Uterus (tissue), 4 donors: ENCODE results near the gene IER5. TPM values are rescaled to one million over a fixed set of nuclear protein-coding genes. Genes with fewer than 3 reads are reported as not detected.

ENCODE experiments used
- DNase-seq, 2 donors: peaks; one replicate each; pipeline ENCODE4 v3.0.0-alpha.2; 2019 to 2020
- H3K27ac ChIP-seq, 2 donors: fragments of 200-600 bp; sonication (generic); 1 replicate in 1 of 2; 2 replicates in 1 of 2; pipeline ENCODE4 v1.5.1; 2016 to 2018
- H3K27me3 ChIP-seq, 2 donors: fragments of 200-600 bp; sonication (generic); one replicate each; pipeline ENCODE4 v1.5.1; 2018 to 2019; ENCODE audit warnings: control low read depth in 1 of 2
- H3K36me3 ChIP-seq, 2 donors: fragments of 200-600 bp; sonication (generic); one replicate each; pipeline ENCODE4 v1.5.1; 2019; ENCODE audit warnings: control low read depth in 1 of 2
- H3K4me1 ChIP-seq, 2 donors: fragments of 200-600 bp; sonication (generic); one replicate each; pipeline ENCODE4 v1.5.1; 2018 to 2019; ENCODE audit warnings: control low read depth in 1 of 2
- H3K4me3 ChIP-seq, 2 donors: fragments of 200-600 bp; sonication (generic); 1 replicate in 1 of 2; 2 replicates in 1 of 2; pipeline ENCODE4 v1.5.1; 2018 to 2019; ENCODE audit warnings: mild to moderate bottlenecking in 1 of 2
- H3K9me3 ChIP-seq, 2 donors: fragments of 200-600 bp; sonication (generic); one replicate each; pipeline ENCODE4 v1.5.1; 2019; ENCODE audit warnings: control low read depth in 1 of 2
- POLR2A ChIP-seq, 2 donors: fragments of 450-650 bp; IDR thresholded peaks; one replicate each; pipeline ENCODE4 v1.6.1; 2016; ENCODE audit warnings: antibody characterized with exemption in 2 of 2, mild to moderate bottlenecking in 1 of 2, moderate library complexity in 1 of 2
- intact Hi-C: fragments of 100-400 bp; cut with DNase I; formaldehyde crosslinking; loops from one replicate; pipeline ENCODE4 v1.15.1; 2023; ENCODE audit warnings: low total_unique reads
- total RNA-seq, 4 donors: library from RNA; depleted of rRNA in 3 of 4; stranded (reverse); fragments of >200 nt in 3 of 4; gene quantifications; one replicate each; pipeline versions ENCODE4 v1.1.0 to v1.2.4, GENCODE V29; 2014 to 2023
- TF ChIP-seq, protein P1 (sequence below), 4 experiments: fragments of 200-600 bp in 2 of 4; fragments of 450-650 bp in 2 of 4; sonication (generic) in 2 of 4; IDR thresholded peaks; one replicate each; pipeline ENCODE4 v1.5.1; 2016 to 2019; ENCODE audit warnings: antibody characterized with exemption in 4 of 4, mild to moderate bottlenecking in 2 of 4, moderate library complexity in 1 of 4
- donor health status: DM: yes; HTN: yes; CAD: no.

IER5 gene
- total RNA-seq, 4 donors from 2014 or later: 19.4 to 34.8 (median 24.2) TPM

DNA sequence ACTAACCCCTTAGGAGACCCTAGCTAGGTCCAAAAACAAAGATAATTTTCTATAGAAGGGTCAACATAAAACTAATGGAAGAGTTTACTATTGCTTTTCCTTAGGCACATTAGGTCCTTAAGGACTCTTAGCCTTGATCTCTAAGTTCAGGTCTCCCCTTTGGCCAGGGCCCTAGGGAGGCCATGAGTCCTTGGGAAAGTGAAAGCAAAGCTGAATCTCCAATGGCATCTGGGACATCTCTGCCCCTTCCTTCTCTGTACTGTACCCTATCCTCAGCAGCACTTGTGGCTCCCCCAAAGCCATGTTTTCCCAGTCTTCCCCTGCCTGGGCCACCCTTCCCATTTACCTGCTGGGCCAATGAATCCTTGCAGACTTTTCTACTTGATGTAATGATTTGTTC, 14.3 kb downstream of the IER5 start:
- no peak for DNase-seq
- no peaks in the 10 kb centered on the region for H3K9me3 ChIP-seq
- peaks cover 0 to 4% of the 10 kb centered on the region in 2 donors for H3K4me1 ChIP-seq
- H3K36me3 ChIP-seq: no peaks in the 10 kb centered on the region
- no peak overlapping the region for H3K4me3 ChIP-seq
- intact Hi-C loops: no loop called here
- no peaks in the 10 kb centered on the region for H3K27me3 ChIP-seq
- TF ChIP-seq, protein P1, sequence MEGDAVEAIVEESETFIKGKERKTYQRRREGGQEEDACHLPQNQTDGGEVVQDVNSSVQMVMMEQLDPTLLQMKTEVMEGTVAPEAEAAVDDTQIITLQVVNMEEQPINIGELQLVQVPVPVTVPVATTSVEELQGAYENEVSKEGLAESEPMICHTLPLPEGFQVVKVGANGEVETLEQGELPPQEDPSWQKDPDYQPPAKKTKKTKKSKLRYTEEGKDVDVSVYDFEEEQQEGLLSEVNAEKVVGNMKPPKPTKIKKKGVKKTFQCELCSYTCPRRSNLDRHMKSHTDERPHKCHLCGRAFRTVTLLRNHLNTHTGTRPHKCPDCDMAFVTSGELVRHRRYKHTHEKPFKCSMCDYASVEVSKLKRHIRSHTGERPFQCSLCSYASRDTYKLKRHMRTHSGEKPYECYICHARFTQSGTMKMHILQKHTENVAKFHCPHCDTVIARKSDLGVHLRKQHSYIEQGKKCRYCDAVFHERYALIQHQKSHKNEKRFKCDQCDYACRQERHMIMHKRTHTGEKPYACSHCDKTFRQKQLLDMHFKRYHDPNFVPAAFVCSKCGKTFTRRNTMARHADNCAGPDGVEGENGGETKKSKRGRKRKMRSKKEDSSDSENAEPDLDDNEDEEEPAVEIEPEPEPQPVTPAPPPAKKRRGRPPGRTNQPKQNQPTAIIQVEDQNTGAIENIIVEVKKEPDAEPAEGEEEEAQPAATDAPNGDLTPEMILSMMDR (IDR thresholded peaks at IDR 0.05): no peak
- TF ChIP-seq POLR2A (IDR thresholded peaks at IDR 0.05): no peak
- peak overlapping the region in 1 of 2 donors; percentile 25 for H3K27ac ChIP-seq

DNA sequence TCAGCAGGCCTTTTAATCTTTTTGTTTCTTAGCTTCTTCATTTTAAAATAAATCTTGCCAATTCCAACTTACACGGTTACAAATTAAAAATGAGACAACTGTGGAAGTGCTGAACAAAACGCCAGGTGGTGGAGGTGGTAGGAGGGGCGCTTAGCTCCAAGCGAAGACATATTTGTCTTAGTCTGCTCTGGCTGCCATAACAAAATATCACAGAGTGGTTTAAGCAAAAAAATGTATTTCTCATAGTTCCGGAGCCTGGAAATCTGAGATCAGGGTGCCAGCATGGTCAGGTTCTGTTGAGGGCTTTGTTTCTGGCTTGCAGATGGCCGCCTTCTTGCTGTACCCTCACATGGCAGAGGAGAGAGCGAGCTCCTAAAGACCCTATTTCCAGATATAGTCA, 14.9 kb downstream of the IER5 start:
- Histone ChIP-seq H3K9me3 (no peaks in the 10 kb centered on the region), H3K4me3 (no peak overlapping the region), H3K4me1 (peaks cover 0 to 4% of the 10 kb centered on the region in 2 donors), H3K27ac (peak overlapping the region in 1 of 2 donors; percentile 33), H3K36me3 (no peaks in the 10 kb centered on the region), H3K27me3 (no peaks in the 10 kb centered on the region)
- TF ChIP-seq, protein P1 (IDR thresholded peaks at IDR 0.05): no peak
- TF ChIP-seq POLR2A (IDR thresholded peaks at IDR 0.05): no peak
- no peak for DNase-seq
- intact Hi-C loops: no loop called here

DNA sequence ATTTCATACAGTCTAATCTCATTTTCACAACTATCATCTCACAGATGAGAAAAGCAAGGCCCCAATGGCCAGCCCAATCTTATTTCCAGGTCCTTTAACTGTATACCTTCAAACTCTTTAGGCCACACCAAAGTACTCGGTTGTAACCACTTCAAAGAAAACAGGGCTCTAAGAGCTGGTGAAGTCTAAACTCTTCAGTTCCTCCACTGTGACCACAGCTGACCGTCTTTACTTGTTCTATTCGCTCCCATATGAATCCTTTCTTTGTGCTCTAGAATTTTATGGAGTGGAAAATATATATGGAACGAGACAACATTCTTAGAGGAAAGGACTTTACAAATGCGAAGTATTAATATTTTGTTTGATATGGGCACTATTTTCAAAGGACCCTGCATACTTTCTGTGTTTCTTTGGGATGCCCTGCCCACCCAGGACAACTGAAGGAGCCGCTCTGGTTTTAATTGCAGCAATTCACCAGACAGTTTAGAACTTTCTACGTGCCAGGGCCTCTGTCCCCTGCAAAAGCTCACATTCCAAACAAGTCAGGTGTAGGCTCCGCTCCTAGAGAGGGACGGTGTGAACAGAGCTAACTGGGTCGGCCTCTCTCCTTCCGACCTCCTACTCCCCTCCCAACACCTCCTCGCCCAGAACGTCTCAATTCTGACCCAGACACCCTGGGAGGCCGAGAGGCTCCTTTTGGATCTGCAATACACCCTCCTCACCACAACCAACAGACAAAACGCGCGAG, 15.7 kb downstream of the IER5 start:
- H3K4me1 ChIP-seq: peaks cover 0 to 4% of the 10 kb centered on the region in 2 donors
- TF ChIP-seq, protein P1 (IDR thresholded peaks at IDR 0.05): peak in 1 of 4 experiments; percentile 39
- TF ChIP-seq POLR2A (IDR thresholded peaks at IDR 0.05): no peak

DNA sequence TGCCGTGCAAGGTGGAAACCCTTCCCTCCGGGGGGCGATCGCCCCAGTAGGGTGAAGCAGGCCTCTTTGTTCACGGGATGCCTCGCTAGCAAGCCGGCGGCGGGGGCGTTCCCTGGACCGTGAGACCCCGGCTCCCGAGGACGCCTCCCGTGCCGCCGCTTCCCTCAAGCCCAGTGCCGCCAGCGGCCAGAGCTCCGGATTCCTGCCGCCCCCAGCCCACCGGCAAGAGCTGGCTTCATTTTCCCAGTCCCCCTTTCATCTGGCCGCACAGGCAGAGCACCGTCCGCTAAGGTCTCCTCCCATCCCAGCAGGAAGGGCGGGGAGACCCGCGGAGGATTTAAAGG, 16.3 kb downstream of the IER5 start:
- H3K27ac ChIP-seq: peak overlapping the region; percentile 91 to 98
- no peaks in the 10 kb centered on the region for H3K36me3 ChIP-seq
- TF ChIP-seq POLR2A (IDR thresholded peaks at IDR 0.05): no peak
- TF ChIP-seq, protein P1 (IDR thresholded peaks at IDR 0.05): peak in 3 of 4 experiments; percentile 1 to 30 (median 9)
- H3K9me3 ChIP-seq: no peaks in the 10 kb centered on the region
- peak; percentile 51 to 63 for DNase-seq
- intact Hi-C loops: no loop called here
- peak overlapping the region; percentile 57 to 69 for H3K4me3 ChIP-seq
- no peaks in the 10 kb centered on the region for H3K27me3 ChIP-seq
- peaks cover 0 to 4% of the 10 kb centered on the region in 2 donors for H3K4me1 ChIP-seq

More for the DNA sequence above, 15.7 kb downstream of the IER5 start:
- no peaks in the 10 kb centered on the region for H3K9me3 ChIP-seq
- H3K27ac ChIP-seq: peak overlapping the region; percentile 91 to 98
- H3K4me3 ChIP-seq: peak overlapping the region; percentile 57 to 69
- DNase-seq: no peak
- intact Hi-C loops: no loop called here
- H3K27me3 ChIP-seq: no peaks in the 10 kb centered on the region
- H3K36me3 ChIP-seq: no peaks in the 10 kb centered on the region
